HG03460 (cell line): ENCODE results near the gene B3GNT2.
A peak's percentile ranks its signal among the peaks of the same experiment; 100 is the strongest.
"Not testable (repeated sequence)": the region's sequence is repeated elsewhere in the genome, so short reads cannot be mapped to it uniquely, and the experiment has no call there.

Experiments used
- ATAC-seq: cut with Tn5 transposase; IDR thresholded peaks from one replicate; pipeline ENCODE4 v1.9.1; 2021; ENCODE audit not compliant: unreplicated experiment

Gene B3GNT2

GRCh38 chr2:62184512-62185230 lies 11.2 kb upstream of the B3GNT2 start:
- no peak for ATAC-seq

GRCh38 chr2:62185475-62186155 lies 10.3 kb upstream of the B3GNT2 start:
- no peak for ATAC-seq

- ATAC-seq, result no peak
These were observed 9.6 kb upstream of the B3GNT2 start for GRCh38 chr2:62186156-62186905.

- ATAC-seq, result no peak
These were observed 8.7 kb upstream of the B3GNT2 start for GRCh38 chr2:62187246-62187645.

- no peak for ATAC-seq
These were observed 7.5 kb upstream of the B3GNT2 start for GRCh38 chr2:62188416-62188815.

- no peak for ATAC-seq
These were observed 6.7 kb upstream of the B3GNT2 start for GRCh38 chr2:62189196-62189595.

GRCh38 chr2:62192811-62193210 lies 3.1 kb upstream of the B3GNT2 start:
- ATAC-seq, result no peak

- ATAC-seq, result no peak
These were observed 1.1 kb upstream of the B3GNT2 start for GRCh38 chr2:62194558-62195420.

GRCh38 chr2:62196278-62196901 lies 475 bp downstream of the B3GNT2 start:
- peak; percentile 21 for ATAC-seq

- no peak for ATAC-seq
These were observed 1.4 kb downstream of the B3GNT2 start for GRCh38 chr2:62197011-62197924.

- ATAC-seq, result no peak
These were observed 2.2 kb downstream of the B3GNT2 start for GRCh38 chr2:62197925-62198633.

- not testable (repeated sequence) for ATAC-seq
These were observed 2.9 kb downstream of the B3GNT2 start for GRCh38 chr2:62198854-62199253.

GRCh38 chr2:62199392-62200125 lies 3.6 kb downstream of the B3GNT2 start:
- no peak for ATAC-seq

GRCh38 chr2:62200291-62200841 lies 4.5 kb downstream of the B3GNT2 start:
- ATAC-seq, result no peak

GRCh38 chr2:62200868-62201267 lies 5.0 kb downstream of the B3GNT2 start:
- no peak for ATAC-seq

GRCh38 chr2:62201307-62201706 lies 5.4 kb downstream of the B3GNT2 start:
- no peak for ATAC-seq

- ATAC-seq, result peak; percentile 46
These were observed 6.3 kb downstream of the B3GNT2 start for GRCh38 chr2:62202019-62202722.
